Endothelial cell (in vitro differentiated cells): ENCODE results near the gene SORBS1. TPM values are rescaled to one million over a fixed set of nuclear protein-coding genes. Genes with fewer than 3 reads are reported as not detected.

Experiments
- DNase-seq: peaks from one replicate; pipeline ENCODE4 v3.0.0; 2021; ENCODE audit warnings: low spot score
- H3K27ac Mint-ChIP-seq: one replicate; pipeline ENCODE4 v1.8.0; 2021; ENCODE audit warnings: mixed read lengths, inconsistent platforms; ENCODE audit not compliant: unreplicated experiment
- H3K27me3 Mint-ChIP-seq: one replicate; pipeline ENCODE4 v1.8.0; 2021; ENCODE audit warnings: mild to moderate bottlenecking, moderate library complexity, mixed read lengths, inconsistent platforms; ENCODE audit not compliant: unreplicated experiment
- H3K36me3 Mint-ChIP-seq: one replicate; pipeline ENCODE4 v1.8.0; 2021; ENCODE audit warnings: mild to moderate bottlenecking, low read depth, mixed read lengths, inconsistent platforms; ENCODE audit not compliant: unreplicated experiment
- H3K4me1 Mint-ChIP-seq: one replicate; pipeline ENCODE4 v1.8.0; 2021; ENCODE audit warnings: mild to moderate bottlenecking, mixed read lengths, inconsistent platforms; ENCODE audit not compliant: unreplicated experiment
- H3K4me3 Mint-ChIP-seq: one replicate; pipeline ENCODE4 v1.8.0; 2021; ENCODE audit warnings: mild to moderate bottlenecking, mixed read lengths, inconsistent platforms; ENCODE audit not compliant: unreplicated experiment
- H3K9me3 Mint-ChIP-seq: one replicate; pipeline ENCODE4 v1.8.0; 2021; ENCODE audit warnings: mixed read lengths, inconsistent platforms; ENCODE audit not compliant: unreplicated experiment
- total RNA-seq: library from RNA; stranded (reverse); fragmentation: NEBNext Ultra II Directional; extraction: Animal tissue kit (Norgen Biotek cat#: 25700); gene quantifications from one replicate; pipeline ENCODE4 v1.2.1, GENCODE V29; 2021; ENCODE audit not compliant: unreplicated experiment
- TF ChIP-seq, protein P1 (sequence below): fragments of 200-600 bp; sonication (generic); IDR thresholded peaks from one replicate; pipeline ENCODE4 v1.5.0; 2021; ENCODE audit warnings: antibody characterized with exemption; ENCODE audit not compliant: unreplicated experiment

The SORBS1 gene
- total RNA-seq, 1 donor from 2014 or later: 103 TPM

DNA sequence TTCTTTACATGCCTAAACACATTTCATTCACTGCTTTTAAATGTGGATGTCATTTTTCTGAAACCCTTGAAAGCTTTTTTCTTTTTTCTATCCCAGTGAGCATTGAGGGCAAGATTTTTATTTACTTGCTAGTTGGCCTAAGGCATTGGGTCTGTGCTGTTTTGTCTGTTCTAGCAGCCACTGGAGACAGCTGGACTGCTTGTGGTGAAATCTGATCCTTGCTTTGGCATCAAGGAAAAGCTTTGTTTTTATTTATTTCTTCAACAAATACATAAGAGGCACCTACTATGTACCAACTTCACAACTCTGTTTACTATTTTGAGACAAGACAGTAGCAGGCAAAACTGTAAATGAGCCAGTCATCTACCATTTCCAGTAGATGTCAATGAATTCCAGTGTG lies 241.9 kb downstream of the SORBS1 start:
- H3K4me3 Mint-ChIP-seq: no peak overlapping the region
- H3K27me3 Mint-ChIP-seq: peaks cover 12% of the 10 kb centered on the region
- H3K27ac Mint-ChIP-seq: no peak overlapping the region
- peaks cover 9% of the 10 kb centered on the region for H3K4me1 Mint-ChIP-seq
- TF ChIP-seq, protein P1, sequence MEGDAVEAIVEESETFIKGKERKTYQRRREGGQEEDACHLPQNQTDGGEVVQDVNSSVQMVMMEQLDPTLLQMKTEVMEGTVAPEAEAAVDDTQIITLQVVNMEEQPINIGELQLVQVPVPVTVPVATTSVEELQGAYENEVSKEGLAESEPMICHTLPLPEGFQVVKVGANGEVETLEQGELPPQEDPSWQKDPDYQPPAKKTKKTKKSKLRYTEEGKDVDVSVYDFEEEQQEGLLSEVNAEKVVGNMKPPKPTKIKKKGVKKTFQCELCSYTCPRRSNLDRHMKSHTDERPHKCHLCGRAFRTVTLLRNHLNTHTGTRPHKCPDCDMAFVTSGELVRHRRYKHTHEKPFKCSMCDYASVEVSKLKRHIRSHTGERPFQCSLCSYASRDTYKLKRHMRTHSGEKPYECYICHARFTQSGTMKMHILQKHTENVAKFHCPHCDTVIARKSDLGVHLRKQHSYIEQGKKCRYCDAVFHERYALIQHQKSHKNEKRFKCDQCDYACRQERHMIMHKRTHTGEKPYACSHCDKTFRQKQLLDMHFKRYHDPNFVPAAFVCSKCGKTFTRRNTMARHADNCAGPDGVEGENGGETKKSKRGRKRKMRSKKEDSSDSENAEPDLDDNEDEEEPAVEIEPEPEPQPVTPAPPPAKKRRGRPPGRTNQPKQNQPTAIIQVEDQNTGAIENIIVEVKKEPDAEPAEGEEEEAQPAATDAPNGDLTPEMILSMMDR: no peak
- DNase-seq: no peak
- H3K9me3 Mint-ChIP-seq: no peaks in the 10 kb centered on the region
- H3K36me3 Mint-ChIP-seq: peaks cover 58% of the 10 kb centered on the region

DNA sequence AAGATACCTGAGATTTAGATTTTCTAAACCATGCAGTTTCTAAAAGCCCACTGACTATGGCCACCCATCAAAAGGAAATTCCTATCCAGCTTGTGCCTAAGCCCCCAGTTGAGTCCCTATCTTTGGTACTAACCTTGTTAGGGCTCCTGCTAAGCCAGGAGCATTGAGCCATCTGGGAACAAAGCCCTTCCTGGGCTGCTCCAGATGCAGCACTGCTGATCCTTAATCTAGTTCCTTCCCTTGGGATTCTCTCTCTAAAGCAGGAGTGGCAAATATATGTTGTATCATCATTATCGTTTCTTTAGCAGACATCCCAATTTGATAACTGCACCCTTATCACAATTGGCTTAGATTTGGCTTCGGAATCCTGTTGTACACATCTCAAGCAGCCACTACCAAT lies 245.7 kb downstream of the SORBS1 start:
- H3K4me1 Mint-ChIP-seq: peaks cover 41% of the 10 kb centered on the region
- H3K27ac Mint-ChIP-seq: no peak overlapping the region
- no peak overlapping the region for H3K4me3 Mint-ChIP-seq
- TF ChIP-seq, protein P1: no peak
- H3K36me3 Mint-ChIP-seq: peaks cover 48% of the 10 kb centered on the region
- no peaks in the 10 kb centered on the region for H3K9me3 Mint-ChIP-seq
- no peak for DNase-seq
- peaks cover 8% of the 10 kb centered on the region for H3K27me3 Mint-ChIP-seq

DNA sequence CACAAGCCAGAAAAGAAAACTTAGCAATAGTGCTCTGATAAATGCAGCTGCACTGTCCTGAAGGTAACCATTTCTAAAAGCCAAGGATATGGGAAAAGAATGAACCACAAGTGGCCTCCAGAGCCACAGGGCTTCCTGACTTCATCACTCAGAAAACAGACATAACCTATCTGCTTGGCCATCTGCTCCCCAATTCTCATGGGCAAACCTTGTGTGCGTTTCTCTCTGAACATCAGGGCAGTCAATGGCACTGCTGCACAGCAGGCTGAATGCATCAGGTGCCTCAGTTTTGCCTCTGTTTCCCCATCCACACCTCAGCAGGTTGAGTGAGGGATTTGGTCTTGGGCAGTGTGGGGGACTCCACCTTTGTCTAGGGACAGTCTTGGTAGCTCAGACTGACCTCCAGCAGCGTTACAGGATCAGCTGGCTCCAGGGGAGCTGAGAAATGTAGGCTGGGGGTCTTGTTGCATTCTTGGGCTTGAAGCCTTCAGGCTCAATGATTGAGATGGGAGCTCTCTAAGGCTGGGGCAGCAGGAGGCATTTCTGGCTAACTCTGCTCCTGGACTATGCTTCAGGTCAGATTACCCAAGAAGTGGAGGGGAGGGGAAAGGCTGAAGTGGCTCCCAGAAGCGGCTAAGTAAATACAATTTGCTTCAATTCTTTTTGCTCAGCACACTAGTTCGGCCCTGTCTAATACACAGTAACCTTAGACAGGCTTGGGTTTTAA lies 246.8 kb downstream of the SORBS1 start:
- DNase-seq: no peak
- TF ChIP-seq, protein P1: no peak
- Mint-ChIP-seq H3K27me3 (peaks cover 8% of the 10 kb centered on the region), H3K4me1 (peaks cover 46% of the 10 kb centered on the region), H3K4me3 (peak overlapping the region; percentile 10), H3K36me3 (peaks cover 44% of the 10 kb centered on the region), H3K9me3 (no peaks in the 10 kb centered on the region), H3K27ac (peak overlapping the region; percentile 88)

DNA sequence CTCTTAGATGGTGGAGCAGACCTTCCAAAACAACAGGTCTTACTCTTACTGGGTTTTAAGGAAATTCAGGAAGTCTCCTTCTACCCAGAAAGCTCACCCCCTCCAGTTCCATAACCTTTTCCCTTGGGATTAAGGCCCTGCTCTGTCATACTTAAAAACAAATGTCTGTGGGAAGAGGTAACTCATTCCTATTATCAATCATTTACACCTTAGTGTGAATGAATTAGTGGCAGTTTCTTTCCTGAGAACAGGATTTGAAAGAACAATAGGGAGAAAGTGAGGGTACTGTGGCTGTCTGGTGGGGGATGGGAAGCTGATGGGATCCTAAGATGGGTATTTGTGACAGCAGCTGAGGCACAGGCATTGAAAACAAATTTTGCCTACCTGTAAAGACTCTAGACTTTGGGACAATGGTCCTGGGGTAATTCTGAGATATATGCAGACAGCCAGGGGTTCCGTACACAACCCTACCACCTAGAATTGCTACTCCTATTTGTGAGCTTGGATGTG lies 248.1 kb downstream of the SORBS1 start:
- Mint-ChIP-seq H3K27ac (peak overlapping the region; percentile 88), H3K4me1 (peaks cover 53% of the 10 kb centered on the region), H3K36me3 (peaks cover 38% of the 10 kb centered on the region)

DNA sequence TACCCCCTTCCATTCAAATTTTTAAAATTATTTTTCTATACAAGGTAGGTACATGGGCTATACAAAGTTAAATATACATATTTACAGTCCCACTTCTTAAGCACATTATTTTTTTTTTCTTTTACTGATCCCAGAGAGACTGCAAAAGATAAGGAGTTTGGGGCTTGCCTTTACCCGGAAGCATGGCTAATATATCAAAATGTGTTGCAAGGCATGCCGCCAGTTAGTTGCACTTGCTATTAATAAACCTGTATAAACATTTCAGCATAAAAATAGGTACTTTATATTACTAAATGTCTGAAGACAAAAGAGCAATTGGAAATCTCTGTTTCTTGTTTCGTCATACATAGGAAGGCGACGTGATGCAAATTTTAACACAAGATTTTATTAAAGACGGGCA lies 248.9 kb downstream of the SORBS1 start:
- TF ChIP-seq, protein P1: no peak
- Mint-ChIP-seq H3K4me1 (peaks cover 53% of the 10 kb centered on the region), H3K27me3 (peaks cover 5% of the 10 kb centered on the region), H3K4me3 (no peak overlapping the region), H3K36me3 (peaks cover 34% of the 10 kb centered on the region), H3K27ac (peak overlapping the region; percentile 88), H3K9me3 (no peaks in the 10 kb centered on the region)
- DNase-seq: no peak

More for the DNA sequence above, 248.1 kb downstream of the SORBS1 start:
- peaks cover 5% of the 10 kb centered on the region for H3K27me3 Mint-ChIP-seq
- no peak for DNase-seq
- H3K9me3 Mint-ChIP-seq: no peaks in the 10 kb centered on the region
- no peak overlapping the region for H3K4me3 Mint-ChIP-seq
- TF ChIP-seq, protein P1: no peak
